Dedifferentiated amniotic fluid mesenchymal stem cell (primary cell): ENCODE measurements around the gene TIE1.
"Not testable (repeated sequence)": the region's sequence is repeated elsewhere in the genome, so short reads cannot be mapped to it uniquely, and the experiment has no call there.

Experiments
- DNase-seq: peaks from one replicate; pipeline ENCODE4 v3.0.0-alpha.2; 2016; ENCODE audit errors: extremely low spot score

Gene TIE1

GRCh38 chr1:43363283-43363934 is 62.6 kb downstream of the TIE1 start:
- DNase-seq: no peak

GRCh38 chr1:43363935-43364525 is 63.2 kb downstream of the TIE1 start:
- no peak for DNase-seq

GRCh38 chr1:43365678-43366077 is 64.9 kb downstream of the TIE1 start:
- no peak for DNase-seq

DNA sequence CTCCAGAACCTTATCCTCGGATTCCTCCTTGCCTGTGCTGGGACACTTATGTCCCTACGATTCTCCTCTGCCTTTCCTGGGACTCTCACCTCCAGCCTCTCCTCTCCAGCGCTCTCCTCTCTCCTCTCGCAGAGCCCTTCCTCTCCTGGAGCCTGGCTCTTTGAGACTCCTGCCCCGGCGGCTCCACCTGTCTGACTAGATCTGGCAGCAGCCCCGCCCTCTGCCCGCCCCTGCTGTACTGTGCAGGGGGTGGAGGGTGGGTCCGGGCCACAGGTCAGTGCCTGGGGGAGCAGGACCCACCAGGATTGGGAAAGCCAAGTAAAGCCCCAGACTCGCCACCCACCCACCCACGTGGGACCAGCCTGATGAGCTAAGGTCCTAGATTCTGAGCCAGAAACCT is 65.4 kb downstream of the TIE1 start:
- DNase-seq: no peak

DNA sequence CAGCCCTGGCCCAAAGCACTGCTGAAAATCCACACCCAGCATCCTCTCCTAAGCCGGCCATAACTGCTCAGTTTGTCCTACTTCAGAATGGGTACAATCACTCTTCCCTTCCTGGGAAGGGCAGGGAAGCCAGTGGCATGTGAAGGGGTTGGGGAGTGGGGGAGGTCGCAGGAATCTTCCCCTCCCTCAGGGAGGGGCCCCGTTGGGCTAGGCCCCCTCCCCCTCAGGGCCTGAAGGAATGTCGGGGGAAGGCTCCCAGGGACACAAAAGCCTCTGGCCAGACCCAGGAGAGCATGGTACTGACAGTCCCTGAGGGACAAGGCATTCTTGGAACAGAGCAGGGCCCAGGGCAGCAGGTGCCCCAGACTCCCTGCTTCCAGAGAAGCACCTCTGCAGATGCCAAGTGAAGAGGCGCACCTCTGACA is 65.8 kb downstream of the TIE1 start:
- no peak for DNase-seq

DNA sequence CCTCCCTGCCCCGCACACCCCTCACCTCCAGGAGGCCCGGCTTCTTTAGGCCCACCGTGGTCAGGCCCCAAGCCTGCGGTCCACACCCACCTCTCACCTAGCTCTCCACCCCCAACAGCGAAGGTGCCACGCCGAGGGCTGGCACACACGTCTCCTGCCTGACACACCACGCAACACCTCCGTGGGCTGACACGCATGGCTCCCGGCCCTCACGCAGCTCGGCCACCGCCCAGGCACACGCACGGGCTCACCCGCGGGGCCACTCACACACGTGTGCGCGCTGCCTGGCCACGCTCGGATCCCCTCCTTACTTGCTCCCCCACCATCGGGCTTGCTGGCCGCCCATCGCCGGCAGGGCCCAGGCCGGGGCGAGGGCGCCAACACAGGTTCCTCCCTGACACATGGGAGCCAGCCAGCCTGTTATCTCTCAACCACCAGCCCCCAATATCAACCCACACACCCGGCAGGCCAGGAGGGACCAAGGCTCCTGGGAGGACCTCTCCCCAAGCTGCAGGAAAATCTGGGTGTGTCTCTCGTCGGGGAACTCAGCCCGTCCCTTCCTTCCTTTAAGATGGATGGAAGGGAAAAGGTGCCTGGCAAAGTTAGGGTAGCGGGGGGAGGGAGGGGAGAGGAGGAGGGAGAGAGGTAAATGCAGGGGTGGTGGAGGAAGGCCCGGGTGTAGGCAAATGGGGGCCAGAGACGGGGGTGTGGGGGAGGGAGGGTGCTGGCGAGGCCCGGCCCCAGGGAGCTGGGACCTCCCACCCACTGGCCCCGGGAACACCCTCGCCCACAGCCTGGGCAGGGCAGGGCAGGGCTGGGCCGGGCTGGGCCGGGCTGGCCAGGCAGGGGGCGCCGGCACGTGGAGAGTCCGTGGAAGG is 66.5 kb downstream of the TIE1 start:
- DNase-seq: no peak

GRCh38 chr1:43367904-43368645 is 67.3 kb downstream of the TIE1 start, which contains the start of gene ELOVL1:
Gene ELOVL1, minus strand, starts transcription at chr1:43368011. Its CDS starts 2,402 bp downstream, at chr1:43365609.
- peak; percentile 62 for DNase-seq

- no peak for DNase-seq
Observed at GRCh38 chr1:43368646-43369020, 67.9 kb downstream of the TIE1 start.

- not testable (repeated sequence) for DNase-seq
Observed at GRCh38 chr1:43369779-43370178, 69.0 kb downstream of the TIE1 start.

GRCh38 chr1:43370564-43370963 is 69.8 kb downstream of the TIE1 start:
- DNase-seq: no peak

GRCh38 chr1:43372172-43372571 is 71.4 kb downstream of the TIE1 start:
- no peak for DNase-seq
